OCI-LY7 (cell line): Measurements from ENCODE around the gene MITD1. TPM values are rescaled to one million over a fixed set of nuclear protein-coding genes. Genes with fewer than 3 reads are reported as not detected.

Source experiments
- BruUV-seq: library from RNA; stranded (reverse); fragments of 400-500 nt; replicated peaks from 2 replicates; lab custom pipeline; 2021; lab: Mats Ljungman, UMichigan
- CTCF ChIA-PET: fragments of 300-600 bp; sonication (Branson Sonifier 250); formaldehyde crosslinking; loops from one replicate; lab custom pipeline; 2022; ENCODE audit warnings: antibody characterized with exemption; ENCODE audit not compliant: unreplicated experiment; lab: Charles Lee
- POLR2A ChIA-PET: fragments of 300-600 bp; sonication (Branson Sonifier 250); formaldehyde crosslinking; loops from one replicate; lab custom pipeline; 2022; ENCODE audit warnings: antibody characterized with exemption; lab: Charles Lee
- DNase-seq: peaks from one replicate; pipeline ENCODE4 v3.0.0-alpha.2; 2015; ENCODE audit warnings: low spot score
- H2AFZ ChIP-seq: fragments of 200-600 bp; sonication (generic), shearing (Covaris generic); 2 replicates; pipeline ENCODE4 v1.6.1; 2014; ENCODE audit warnings: mild to moderate bottlenecking, antibody characterized with exemption, low read length, moderate library complexity
- H3K27ac ChIP-seq: fragments of 200-600 bp; sonication (generic); 2 replicates; pipeline ENCODE4 v1.5.1; 2014; ENCODE audit warnings: mixed run types, low read depth, mild to moderate bottlenecking, moderate library complexity, low read length, inconsistent platforms; ENCODE audit not compliant: poor library complexity, severe bottlenecking
- H3K36me3 ChIP-seq: fragments of 200-600 bp; sonication (generic); 2 replicates; pipeline ENCODE4 v1.6.1; 2014; ENCODE audit warnings: mild to moderate bottlenecking, antibody characterized with exemption, low read length, moderate library complexity, mixed read lengths; ENCODE audit not compliant: insufficient read depth
- H3K4me1 ChIP-seq: fragments of 200-600 bp; sonication (generic); 2 replicates; pipeline ENCODE4 v1.5.1; 2014; ENCODE audit warnings: mild to moderate bottlenecking, low read length; ENCODE audit not compliant: insufficient read depth, poor library complexity, severe bottlenecking
- H3K4me2 ChIP-seq: fragments of 200-600 bp; sonication (generic); 2 replicates; pipeline ENCODE4 v1.6.1; 2014; ENCODE audit warnings: mild to moderate bottlenecking, low read length
- H3K4me3 ChIP-seq: fragments of 200-600 bp; sonication (generic); 2 replicates; pipeline ENCODE4 v1.5.1; 2014; ENCODE audit warnings: mild to moderate bottlenecking, low read depth, low read length; ENCODE audit not compliant: poor library complexity, severe bottlenecking
- H3K79me2 ChIP-seq: fragments of 200-600 bp; sonication (generic); 2 replicates; pipeline ENCODE4 v1.6.1; 2016; ENCODE audit warnings: low read depth, mild to moderate bottlenecking, low read length, moderate library complexity, mixed read lengths; ENCODE audit not compliant: insufficient read depth
- H3K9me2 ChIP-seq: fragments of 200-600 bp; sonication (generic); 2 replicates; pipeline ENCODE4 v1.6.1; 2016; ENCODE audit warnings: mild to moderate bottlenecking, low read length, mixed read lengths; ENCODE audit not compliant: insufficient read depth
- H3K9me3 ChIP-seq: fragments of 200-600 bp; sonication (generic); 2 replicates; pipeline ENCODE4 v1.6.1; 2014; ENCODE audit warnings: mild to moderate bottlenecking, mixed run types, low read length, mixed read lengths
- H4K20me1 ChIP-seq: fragments of 200-600 bp; sonication (generic); 2 replicates; pipeline ENCODE4 v1.6.1; 2014; ENCODE audit warnings: mild to moderate bottlenecking, antibody characterized with exemption, low read length, moderate library complexity, mixed read lengths; ENCODE audit not compliant: insufficient read depth
- CTCF ChIP-seq: fragments of 200-600 bp; sonication (generic); conservative IDR thresholded peaks from 2 replicates; pipeline ENCODE4 v1.5.1; 2014; ENCODE audit warnings: mild to moderate bottlenecking, antibody characterized with exemption, low read length, moderate library complexity, mixed read lengths
- EZH2phosphoT487 ChIP-seq: fragments of 200-600 bp; sonication (generic); IDR thresholded peaks from 2 replicates; pipeline ENCODE4 v1.6.1; 2018; ENCODE audit warnings: low read depth, borderline replicate concordance, mild to moderate bottlenecking, mixed run types, antibody characterized with exemption, low read length, moderate library complexity, mixed read lengths
- intact Hi-C: fragments of 100-400 bp; cut with micrococcal nuclease; formaldehyde crosslinking; loops from one replicate; pipeline ENCODE4 v1.10.0; 2022; ENCODE audit not compliant: unreplicated experiment
- total RNA-seq, 2 experiments: library from RNA; depleted of rRNA in 1 of 2; stranded (reverse); fragments of >200 nt in 1 of 2; shearing (Covaris generic) in 1 of 2; gene quantifications; 2 replicates each; pipeline ENCODE4 v1.2.3, GENCODE V29; 2014 to 2022

MITD1 gene
- total RNA-seq, 2 experiments from 2014 or later: 34.2 to 35.9 TPM

GRCh38 chr2:99216096-99216495 lies 35.2 kb upstream of the MITD1 start:
- BruUV-seq: no TSS peak
- TF ChIP-seq EZH2phosphoT487 (no peak), CTCF (no peak)
- Histone ChIP-seq H3K4me1 (no peaks in the 10 kb centered on the region), H4K20me1 (no peaks in the 10 kb centered on the region), H3K27ac (no peak overlapping the region), H3K36me3 (no peaks in the 10 kb centered on the region), H3K4me2 (no peak overlapping the region), H3K79me2 (no peaks in the 10 kb centered on the region), H3K9me2 (no peaks in the 10 kb centered on the region), H3K4me3 (no peak overlapping the region), H3K9me3 (no peaks in the 10 kb centered on the region), H2AFZ (no peak overlapping the region)
- intact Hi-C loops: no loop called here
- no peak for DNase-seq
- POLR2A ChIA-PET: interaction anchor here (0.6 kb wide), 1 partner anchor 71 kb away, joined by 3 read pairs; no protein-coding TSS in a partner anchor
- CTCF ChIA-PET: no interaction called here

- no peaks in the 10 kb centered on the region for H3K4me1 ChIP-seq
- H3K79me2 ChIP-seq: no peaks in the 10 kb centered on the region
- ChIA-PET POLR2A (no interaction called here), CTCF (no interaction called here)
- H3K27ac ChIP-seq: no peak overlapping the region
- no peaks in the 10 kb centered on the region for H3K36me3 ChIP-seq
- no TSS peak for BruUV-seq
- H2AFZ ChIP-seq: no peak overlapping the region
- 0 out of 2 replicates have a peak, but pooled peaks cover 6% of the 10 kb centered on the region for H3K9me3 ChIP-seq
- no peaks in the 10 kb centered on the region for H4K20me1 ChIP-seq
- DNase-seq: no peak
- H3K4me2 ChIP-seq: no peak overlapping the region
- H3K9me2 ChIP-seq: no peaks in the 10 kb centered on the region
- TF ChIP-seq EZH2phosphoT487 (no peak), CTCF (no peak)
- intact Hi-C loops: no loop called here
- no peak overlapping the region for H3K4me3 ChIP-seq
Observed at GRCh38 chr2:99205491-99205890, 24.6 kb upstream of the MITD1 start.

GRCh38 chr2:99201959-99202678 lies 21.3 kb upstream of the MITD1 start:
- Histone ChIP-seq H3K4me2 (no peak overlapping the region), H3K4me3 (no peak overlapping the region), H3K27ac (no peak overlapping the region), H3K79me2 (no peaks in the 10 kb centered on the region), H3K9me2 (no peaks in the 10 kb centered on the region), H2AFZ (no peak overlapping the region), H3K36me3 (peaks cover 18% of the 10 kb centered on the region), H3K4me1 (no peaks in the 10 kb centered on the region), H3K9me3 (no peaks in the 10 kb centered on the region), H4K20me1 (no peaks in the 10 kb centered on the region)
- ChIA-PET CTCF (no interaction called here), POLR2A (interaction anchor here (0.5 to 0.6 kb wide), 3 partner anchors 83 to 1606 kb away, joined by 3 read pairs; no protein-coding TSS in a partner anchor)
- no peak for DNase-seq
- TF ChIP-seq EZH2phosphoT487: no peak
- no peak for TF ChIP-seq CTCF
- intact Hi-C loops: no loop called here
- BruUV-seq: no TSS peak
